ENCODE data around the gene RASSF5. TPM values are rescaled to one million over a fixed set of nuclear protein-coding genes. Genes with fewer than 3 reads are reported as not detected.

The RASSF5 gene
- total and polyA plus RNA-seq, 9 of the 15 experiments (the other 6 are each of a cell fraction or from before 2014, with no cell fraction given): 6.1 to 41.0 (median 25.2) TPM

DNA sequence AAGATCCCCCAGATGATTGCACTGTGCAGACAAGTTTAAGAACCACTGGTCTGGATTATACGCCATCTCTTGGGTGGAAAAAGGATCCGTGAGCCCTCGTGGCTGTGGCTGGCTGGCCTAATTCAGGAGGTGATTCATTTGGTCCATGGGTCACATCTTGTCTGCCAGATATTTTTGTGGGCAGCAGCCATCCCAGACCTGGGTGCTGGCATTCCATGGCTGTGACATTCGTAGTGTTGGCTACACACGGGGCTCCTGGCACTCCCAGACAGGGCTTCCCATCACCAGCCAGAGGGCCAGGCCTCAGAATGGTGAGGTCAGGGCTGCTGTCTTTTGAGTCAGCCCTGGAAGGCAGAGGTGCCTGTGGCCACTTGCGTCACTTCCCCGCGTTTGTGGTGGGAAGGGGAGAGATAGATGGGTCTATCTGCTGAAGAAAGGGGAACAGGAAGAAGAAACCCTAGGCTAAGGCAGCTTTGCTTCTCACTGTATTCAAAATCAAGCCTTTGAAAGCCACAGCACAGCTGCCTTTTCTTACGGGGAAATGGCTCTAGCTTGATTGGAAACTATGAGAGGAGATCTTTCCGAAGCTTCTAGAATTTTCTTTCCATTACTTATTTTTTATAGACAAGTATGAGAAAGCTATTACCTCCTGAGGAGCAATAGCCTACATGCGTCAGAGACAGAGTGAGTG, 72.6 kb downstream of the RASSF5 start (continued):
- TF ChIP-seq, protein P1, sequence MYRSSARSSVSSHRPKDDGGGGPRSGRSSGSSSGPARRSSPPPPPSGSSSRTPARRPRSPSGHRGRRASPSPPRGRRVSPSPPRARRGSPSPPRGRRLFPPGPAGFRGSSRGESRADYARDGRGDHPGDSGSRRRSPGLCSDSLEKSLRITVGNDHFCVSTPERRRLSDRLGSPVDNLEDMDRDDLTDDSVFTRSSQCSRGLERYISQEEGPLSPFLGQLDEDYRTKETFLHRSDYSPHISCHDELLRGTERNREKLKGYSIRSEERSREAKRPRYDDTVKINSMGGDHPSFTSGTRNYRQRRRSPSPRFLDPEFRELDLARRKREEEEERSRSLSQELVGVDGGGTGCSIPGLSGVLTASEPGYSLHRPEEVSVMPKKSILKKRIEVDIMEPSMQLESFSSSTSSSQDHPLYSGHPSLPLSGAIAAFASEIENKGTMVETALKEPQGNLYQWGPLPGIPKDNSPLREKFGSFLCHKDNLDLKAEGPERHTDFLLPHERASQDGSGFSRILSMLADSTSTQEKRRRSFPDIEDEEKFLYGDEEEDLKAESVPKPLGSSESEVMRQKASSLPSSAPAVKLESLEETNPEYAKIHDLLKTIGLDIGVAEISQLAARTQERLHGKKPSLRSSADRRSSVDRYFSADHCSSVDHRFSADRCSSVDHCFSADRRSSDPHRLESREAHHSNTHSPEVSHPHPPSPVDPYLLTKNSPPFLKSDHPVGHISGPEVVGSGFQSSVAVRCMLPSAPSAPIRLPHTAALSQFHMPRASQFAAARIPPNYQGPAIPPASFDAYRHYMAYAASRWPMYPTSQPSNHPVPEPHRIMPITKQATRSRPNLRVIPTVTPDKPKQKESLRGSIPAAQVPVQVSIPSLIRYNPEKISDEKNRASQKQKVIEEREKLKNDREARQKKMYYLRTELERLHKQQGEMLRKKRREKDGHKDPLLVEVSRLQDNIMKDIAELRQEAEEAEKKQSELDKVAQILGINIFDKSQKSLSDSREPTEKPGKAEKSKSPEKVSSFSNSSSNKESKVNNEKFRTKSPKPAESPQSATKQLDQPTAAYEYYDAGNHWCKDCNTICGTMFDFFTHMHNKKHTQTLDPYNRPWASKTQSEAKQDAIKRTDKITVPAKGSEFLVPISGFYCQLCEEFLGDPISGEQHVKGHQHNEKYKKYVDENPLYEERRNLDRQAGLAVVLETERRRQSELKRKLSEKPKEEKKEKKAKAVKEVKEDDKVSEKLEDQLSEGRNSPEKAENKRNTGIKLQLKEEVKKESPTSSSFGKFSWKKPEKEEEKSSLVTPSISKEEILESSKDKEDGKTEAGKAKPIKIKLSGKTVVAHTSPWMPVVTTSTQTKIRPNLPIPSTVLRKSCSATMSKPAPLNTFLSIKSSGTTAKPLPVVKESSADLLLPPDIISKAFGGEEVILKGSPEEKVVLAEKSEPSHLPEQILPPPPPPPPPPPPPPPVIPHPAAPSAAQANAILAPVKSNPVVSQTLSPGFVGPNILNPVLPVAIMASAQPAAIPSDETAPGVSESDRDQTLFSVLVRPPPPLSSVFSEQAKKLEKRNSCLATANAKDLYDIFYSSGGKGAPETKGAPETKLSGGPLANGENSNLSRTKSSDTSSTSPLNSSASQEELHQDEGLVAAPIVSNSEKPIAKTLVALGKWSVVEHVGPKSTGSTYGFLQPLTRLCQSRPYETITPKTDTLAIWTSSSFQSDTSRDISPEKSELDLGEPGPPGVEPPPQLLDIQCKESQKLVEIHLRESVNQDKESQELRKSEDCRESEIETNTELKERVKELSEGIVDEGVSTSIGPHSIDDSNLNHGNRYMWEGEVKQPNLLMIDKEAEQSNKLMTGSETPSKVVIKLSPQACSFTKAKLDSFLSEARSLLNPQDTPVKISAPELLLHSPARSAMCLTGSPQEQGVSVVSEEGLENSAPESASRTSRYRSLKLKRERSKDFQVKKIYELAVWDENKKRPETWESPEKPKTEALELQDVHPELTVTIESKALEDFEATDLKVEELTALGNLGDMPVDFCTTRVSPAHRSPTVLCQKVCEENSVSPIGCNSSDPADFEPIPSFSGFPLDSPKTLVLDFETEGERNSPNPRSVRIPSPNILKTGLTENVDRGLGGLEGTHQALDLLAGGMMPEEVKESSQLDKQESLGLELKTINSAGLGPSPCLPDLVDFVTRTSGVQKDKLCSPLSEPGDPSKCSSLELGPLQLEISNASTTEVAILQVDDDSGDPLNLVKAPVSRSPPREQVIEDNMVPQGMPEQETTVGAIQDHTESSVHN (IDR thresholded peaks at IDR 0.05; ENCODE audit: borderline replicate concordance in 1 of 2, low read depth in 1 of 2): no peak
- TF ChIP-seq, protein P2, sequence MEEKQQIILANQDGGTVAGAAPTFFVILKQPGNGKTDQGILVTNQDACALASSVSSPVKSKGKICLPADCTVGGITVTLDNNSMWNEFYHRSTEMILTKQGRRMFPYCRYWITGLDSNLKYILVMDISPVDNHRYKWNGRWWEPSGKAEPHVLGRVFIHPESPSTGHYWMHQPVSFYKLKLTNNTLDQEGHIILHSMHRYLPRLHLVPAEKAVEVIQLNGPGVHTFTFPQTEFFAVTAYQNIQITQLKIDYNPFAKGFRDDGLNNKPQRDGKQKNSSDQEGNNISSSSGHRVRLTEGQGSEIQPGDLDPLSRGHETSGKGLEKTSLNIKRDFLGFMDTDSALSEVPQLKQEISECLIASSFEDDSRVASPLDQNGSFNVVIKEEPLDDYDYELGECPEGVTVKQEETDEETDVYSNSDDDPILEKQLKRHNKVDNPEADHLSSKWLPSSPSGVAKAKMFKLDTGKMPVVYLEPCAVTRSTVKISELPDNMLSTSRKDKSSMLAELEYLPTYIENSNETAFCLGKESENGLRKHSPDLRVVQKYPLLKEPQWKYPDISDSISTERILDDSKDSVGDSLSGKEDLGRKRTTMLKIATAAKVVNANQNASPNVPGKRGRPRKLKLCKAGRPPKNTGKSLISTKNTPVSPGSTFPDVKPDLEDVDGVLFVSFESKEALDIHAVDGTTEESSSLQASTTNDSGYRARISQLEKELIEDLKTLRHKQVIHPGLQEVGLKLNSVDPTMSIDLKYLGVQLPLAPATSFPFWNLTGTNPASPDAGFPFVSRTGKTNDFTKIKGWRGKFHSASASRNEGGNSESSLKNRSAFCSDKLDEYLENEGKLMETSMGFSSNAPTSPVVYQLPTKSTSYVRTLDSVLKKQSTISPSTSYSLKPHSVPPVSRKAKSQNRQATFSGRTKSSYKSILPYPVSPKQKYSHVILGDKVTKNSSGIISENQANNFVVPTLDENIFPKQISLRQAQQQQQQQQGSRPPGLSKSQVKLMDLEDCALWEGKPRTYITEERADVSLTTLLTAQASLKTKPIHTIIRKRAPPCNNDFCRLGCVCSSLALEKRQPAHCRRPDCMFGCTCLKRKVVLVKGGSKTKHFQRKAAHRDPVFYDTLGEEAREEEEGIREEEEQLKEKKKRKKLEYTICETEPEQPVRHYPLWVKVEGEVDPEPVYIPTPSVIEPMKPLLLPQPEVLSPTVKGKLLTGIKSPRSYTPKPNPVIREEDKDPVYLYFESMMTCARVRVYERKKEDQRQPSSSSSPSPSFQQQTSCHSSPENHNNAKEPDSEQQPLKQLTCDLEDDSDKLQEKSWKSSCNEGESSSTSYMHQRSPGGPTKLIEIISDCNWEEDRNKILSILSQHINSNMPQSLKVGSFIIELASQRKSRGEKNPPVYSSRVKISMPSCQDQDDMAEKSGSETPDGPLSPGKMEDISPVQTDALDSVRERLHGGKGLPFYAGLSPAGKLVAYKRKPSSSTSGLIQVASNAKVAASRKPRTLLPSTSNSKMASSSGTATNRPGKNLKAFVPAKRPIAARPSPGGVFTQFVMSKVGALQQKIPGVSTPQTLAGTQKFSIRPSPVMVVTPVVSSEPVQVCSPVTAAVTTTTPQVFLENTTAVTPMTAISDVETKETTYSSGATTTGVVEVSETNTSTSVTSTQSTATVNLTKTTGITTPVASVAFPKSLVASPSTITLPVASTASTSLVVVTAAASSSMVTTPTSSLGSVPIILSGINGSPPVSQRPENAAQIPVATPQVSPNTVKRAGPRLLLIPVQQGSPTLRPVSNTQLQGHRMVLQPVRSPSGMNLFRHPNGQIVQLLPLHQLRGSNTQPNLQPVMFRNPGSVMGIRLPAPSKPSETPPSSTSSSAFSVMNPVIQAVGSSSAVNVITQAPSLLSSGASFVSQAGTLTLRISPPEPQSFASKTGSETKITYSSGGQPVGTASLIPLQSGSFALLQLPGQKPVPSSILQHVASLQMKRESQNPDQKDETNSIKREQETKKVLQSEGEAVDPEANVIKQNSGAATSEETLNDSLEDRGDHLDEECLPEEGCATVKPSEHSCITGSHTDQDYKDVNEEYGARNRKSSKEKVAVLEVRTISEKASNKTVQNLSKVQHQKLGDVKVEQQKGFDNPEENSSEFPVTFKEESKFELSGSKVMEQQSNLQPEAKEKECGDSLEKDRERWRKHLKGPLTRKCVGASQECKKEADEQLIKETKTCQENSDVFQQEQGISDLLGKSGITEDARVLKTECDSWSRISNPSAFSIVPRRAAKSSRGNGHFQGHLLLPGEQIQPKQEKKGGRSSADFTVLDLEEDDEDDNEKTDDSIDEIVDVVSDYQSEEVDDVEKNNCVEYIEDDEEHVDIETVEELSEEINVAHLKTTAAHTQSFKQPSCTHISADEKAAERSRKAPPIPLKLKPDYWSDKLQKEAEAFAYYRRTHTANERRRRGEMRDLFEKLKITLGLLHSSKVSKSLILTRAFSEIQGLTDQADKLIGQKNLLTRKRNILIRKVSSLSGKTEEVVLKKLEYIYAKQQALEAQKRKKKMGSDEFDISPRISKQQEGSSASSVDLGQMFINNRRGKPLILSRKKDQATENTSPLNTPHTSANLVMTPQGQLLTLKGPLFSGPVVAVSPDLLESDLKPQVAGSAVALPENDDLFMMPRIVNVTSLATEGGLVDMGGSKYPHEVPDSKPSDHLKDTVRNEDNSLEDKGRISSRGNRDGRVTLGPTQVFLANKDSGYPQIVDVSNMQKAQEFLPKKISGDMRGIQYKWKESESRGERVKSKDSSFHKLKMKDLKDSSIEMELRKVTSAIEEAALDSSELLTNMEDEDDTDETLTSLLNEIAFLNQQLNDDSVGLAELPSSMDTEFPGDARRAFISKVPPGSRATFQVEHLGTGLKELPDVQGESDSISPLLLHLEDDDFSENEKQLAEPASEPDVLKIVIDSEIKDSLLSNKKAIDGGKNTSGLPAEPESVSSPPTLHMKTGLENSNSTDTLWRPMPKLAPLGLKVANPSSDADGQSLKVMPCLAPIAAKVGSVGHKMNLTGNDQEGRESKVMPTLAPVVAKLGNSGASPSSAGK (IDR thresholded peaks at IDR 0.05): no peak
- TF ChIP-seq NFIC (IDR thresholded peaks at IDR 0.05): no peak
- TF ChIP-seq ZNF583 (CRISPR knock-in tag; IDR thresholded peaks at IDR 0.05): 0 out of 2 replicates have a peak, but pooled peaks have one; percentile 47
- peak; percentile 6; the same call in 1 of the 2 replicates for TF ChIP-seq TEAD4 (IDR thresholded peaks at IDR 0.05; ENCODE audit: low read length)
- no peak for TF ChIP-seq TEAD4 (CRISPR knock-in tag; IDR thresholded peaks at IDR 0.05; ENCODE audit: borderline replicate concordance)
- no peak for TF ChIP-seq NCOA6 (IDR thresholded peaks at IDR 0.05)

Measured in K562 (cell line).